Hepatocyte (in vitro differentiated cells): Measurements from ENCODE around the gene KLC1. TPM values are rescaled to one million over a fixed set of nuclear protein-coding genes. Genes with fewer than 3 reads are reported as not detected.

Experiments used
- DNase-seq: peaks from one replicate; pipeline ENCODE4 v3.0.0-alpha.2; 2016; ENCODE audit warnings: low spot score
- H2AFZ ChIP-seq: fragments of 200-600 bp; sonication (generic); 2 replicates; pipeline ENCODE4 v1.6.0; 2016; ENCODE audit warnings: antibody characterized with exemption, mild to moderate bottlenecking
- H3K27ac ChIP-seq: fragments of 200-600 bp; sonication (generic); 2 replicates; pipeline ENCODE4 v1.5.1; 2016; ENCODE audit warnings: mild to moderate bottlenecking
- H3K27me3 ChIP-seq: fragments of 200-600 bp; sonication (generic); 2 replicates; pipeline ENCODE4 v1.6.1; 2016
- H3K36me3 ChIP-seq: fragments of 200-600 bp; sonication (generic); replicated peaks from 2 replicates; pipeline ENCODE4 v1.5.1; 2016; ENCODE audit warnings: low read depth; ENCODE audit not compliant: insufficient read depth
- H3K4me1 ChIP-seq: fragments of 200-600 bp; sonication (generic); 2 replicates; pipeline ENCODE4 v1.5.1; 2016; ENCODE audit warnings: mild to moderate bottlenecking, moderate library complexity; ENCODE audit not compliant: insufficient read depth
- H3K4me2 ChIP-seq: fragments of 200-600 bp; sonication (generic); 2 replicates; pipeline ENCODE4 v1.6.0; 2016
- H3K4me3 ChIP-seq: fragments of 200-600 bp; sonication (generic); 2 replicates; pipeline ENCODE4 v1.5.1; 2016; ENCODE audit warnings: mild to moderate bottlenecking
- H3K79me2 ChIP-seq: fragments of 200-600 bp; sonication (generic); 2 replicates; pipeline ENCODE4 v1.6.0; 2017; ENCODE audit warnings: mild to moderate bottlenecking
- H3K9me2 ChIP-seq: fragments of 200-600 bp; sonication (generic); replicated peaks from 2 replicates; pipeline ENCODE4 v1.6.0; 2017; ENCODE audit warnings: mild to moderate bottlenecking; ENCODE audit not compliant: insufficient read depth
- H3K9me3 ChIP-seq: fragments of 200-600 bp; sonication (generic); 2 replicates; pipeline ENCODE4 v1.5.1; 2016; ENCODE audit warnings: low read depth, mild to moderate bottlenecking
- H4K20me1 ChIP-seq: fragments of 200-600 bp; sonication (generic); 2 replicates; pipeline ENCODE4 v1.6.0; 2016; ENCODE audit warnings: mild to moderate bottlenecking; ENCODE audit not compliant: insufficient read depth, poor library complexity, severe bottlenecking
- EZH2 ChIP-seq: fragments of 200-600 bp; sonication (generic); IDR thresholded peaks from 2 replicates; pipeline ENCODE4 v1.6.1; 2016; ENCODE audit warnings: antibody characterized with exemption, mild to moderate bottlenecking, borderline replicate concordance
- EZH2phosphoT487 ChIP-seq: fragments of 200-600 bp; sonication (generic); IDR thresholded peaks from one replicate; pipeline ENCODE4 v1.6.1; 2018; ENCODE audit warnings: antibody characterized with exemption, mild to moderate bottlenecking, low read depth, moderate library complexity; ENCODE audit not compliant: unreplicated experiment, severe bottlenecking
- WGBS: methylation state at CpG from one replicate; pipeline ENCODE4 v1.1.6; 2016; ENCODE audit warnings: low lambda C conversion rate; ENCODE audit errors: missing lambda C conversion rate; 5-methylcytosine and 5-hydroxymethylcytosine counted together
- polyA plus RNA-seq: library from polyadenylated mRNA; unstranded; fragments of >200 nt; fragmentation: Nextera tagmentation; extraction: Ambion mirVana; gene quantifications from 2 replicates; pipeline ENCODE4 v1.2.1, GENCODE V29; 2016
- total RNA-seq: library from RNA; depleted of rRNA; stranded (reverse); fragments of >200 nt; gene quantifications from 2 replicates; pipeline ENCODE4 v1.2.3, GENCODE V29; 2014
- TF ChIP-seq, protein P1 (sequence below): fragments of 200-600 bp; sonication (generic); IDR thresholded peaks from 2 replicates; pipeline ENCODE4 v1.5.1; 2016; ENCODE audit warnings: antibody characterized with exemption, mild to moderate bottlenecking; ENCODE audit not compliant: poor library complexity

The KLC1 gene
- total and polyA plus RNA-seq, 2 experiments from 2014 or later: 95.4 to 115 TPM

DNA sequence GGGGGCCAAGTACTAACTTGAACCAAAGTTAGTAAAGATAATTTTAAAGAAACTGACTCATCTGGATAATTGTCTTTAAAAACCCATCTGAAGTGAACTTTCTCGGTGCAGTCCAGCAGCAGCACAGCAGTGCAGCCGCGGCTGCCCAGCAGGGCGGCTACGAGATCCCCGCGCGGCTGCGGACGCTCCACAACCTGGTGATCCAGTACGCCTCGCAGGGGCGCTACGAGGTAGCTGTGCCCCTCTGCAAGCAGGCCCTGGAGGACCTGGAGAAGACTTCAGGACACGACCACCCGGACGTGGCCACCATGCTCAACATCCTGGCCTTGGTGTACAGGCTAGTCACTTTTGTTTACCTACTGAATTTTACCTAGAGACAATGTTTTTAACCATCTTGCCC lies 33.6 kb downstream of the KLC1 start:
- no peaks in the 10 kb centered on the region for H3K27me3 ChIP-seq
- H3K27ac ChIP-seq: no peak overlapping the region
- no peak for DNase-seq
- H3K9me3 ChIP-seq: no peaks in the 10 kb centered on the region
- TF ChIP-seq EZH2phosphoT487: no peak
- TF ChIP-seq, protein P1, sequence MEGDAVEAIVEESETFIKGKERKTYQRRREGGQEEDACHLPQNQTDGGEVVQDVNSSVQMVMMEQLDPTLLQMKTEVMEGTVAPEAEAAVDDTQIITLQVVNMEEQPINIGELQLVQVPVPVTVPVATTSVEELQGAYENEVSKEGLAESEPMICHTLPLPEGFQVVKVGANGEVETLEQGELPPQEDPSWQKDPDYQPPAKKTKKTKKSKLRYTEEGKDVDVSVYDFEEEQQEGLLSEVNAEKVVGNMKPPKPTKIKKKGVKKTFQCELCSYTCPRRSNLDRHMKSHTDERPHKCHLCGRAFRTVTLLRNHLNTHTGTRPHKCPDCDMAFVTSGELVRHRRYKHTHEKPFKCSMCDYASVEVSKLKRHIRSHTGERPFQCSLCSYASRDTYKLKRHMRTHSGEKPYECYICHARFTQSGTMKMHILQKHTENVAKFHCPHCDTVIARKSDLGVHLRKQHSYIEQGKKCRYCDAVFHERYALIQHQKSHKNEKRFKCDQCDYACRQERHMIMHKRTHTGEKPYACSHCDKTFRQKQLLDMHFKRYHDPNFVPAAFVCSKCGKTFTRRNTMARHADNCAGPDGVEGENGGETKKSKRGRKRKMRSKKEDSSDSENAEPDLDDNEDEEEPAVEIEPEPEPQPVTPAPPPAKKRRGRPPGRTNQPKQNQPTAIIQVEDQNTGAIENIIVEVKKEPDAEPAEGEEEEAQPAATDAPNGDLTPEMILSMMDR: no peak
- H3K36me3 ChIP-seq: peaks cover 4% of the 10 kb centered on the region
- no peak overlapping the region for H2AFZ ChIP-seq
- peaks cover 5% of the 10 kb centered on the region for H4K20me1 ChIP-seq
- no peaks in the 10 kb centered on the region for H3K9me2 ChIP-seq
- no peak overlapping the region for H3K4me2 ChIP-seq
- H3K4me3 ChIP-seq: no peak overlapping the region
- 97% methylated on average over 17 of the region's 17 CpGs for WGBS
- peaks cover 23% of the 10 kb centered on the region for H3K79me2 ChIP-seq
- no peaks in the 10 kb centered on the region for H3K4me1 ChIP-seq

DNA sequence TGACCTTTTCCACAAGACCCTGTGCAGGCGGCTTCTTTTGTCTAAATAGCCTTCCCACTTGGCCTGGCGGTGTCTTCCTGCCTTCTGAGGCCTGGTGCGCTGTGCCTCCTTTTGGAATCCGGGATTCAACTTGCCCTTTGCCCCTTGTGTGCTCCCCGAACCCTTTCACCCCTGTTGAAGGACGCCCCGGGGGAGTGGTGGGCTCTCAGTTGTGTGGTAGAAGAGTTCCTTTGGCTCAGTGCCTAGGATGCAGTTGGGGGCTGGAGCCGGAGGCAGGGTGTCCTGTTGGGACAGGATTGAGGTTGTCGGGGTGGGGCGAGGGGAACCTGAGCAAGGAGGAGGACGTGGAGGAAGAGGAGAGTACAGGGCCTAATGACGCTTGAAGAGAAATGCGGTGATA lies 34.5 kb downstream of the KLC1 start:
- Histone ChIP-seq H3K27me3 (no peaks in the 10 kb centered on the region), H3K4me2 (no peak overlapping the region), H3K79me2 (peaks cover 29% of the 10 kb centered on the region), H4K20me1 (peaks cover 5% of the 10 kb centered on the region), H3K9me3 (no peaks in the 10 kb centered on the region), H3K9me2 (no peaks in the 10 kb centered on the region), H3K4me1 (no peaks in the 10 kb centered on the region), H3K27ac (peak overlapping the region; percentile 51), H2AFZ (no peak overlapping the region), H3K36me3 (peaks cover 4% of the 10 kb centered on the region), H3K4me3 (no peak overlapping the region)
- DNase-seq: no peak
- WGBS: 91% methylated on average over 13 of the region's 13 CpGs
- TF ChIP-seq EZH2phosphoT487 (no peak), EZH2 (no peak)
- TF ChIP-seq, protein P1: no peak

DNA sequence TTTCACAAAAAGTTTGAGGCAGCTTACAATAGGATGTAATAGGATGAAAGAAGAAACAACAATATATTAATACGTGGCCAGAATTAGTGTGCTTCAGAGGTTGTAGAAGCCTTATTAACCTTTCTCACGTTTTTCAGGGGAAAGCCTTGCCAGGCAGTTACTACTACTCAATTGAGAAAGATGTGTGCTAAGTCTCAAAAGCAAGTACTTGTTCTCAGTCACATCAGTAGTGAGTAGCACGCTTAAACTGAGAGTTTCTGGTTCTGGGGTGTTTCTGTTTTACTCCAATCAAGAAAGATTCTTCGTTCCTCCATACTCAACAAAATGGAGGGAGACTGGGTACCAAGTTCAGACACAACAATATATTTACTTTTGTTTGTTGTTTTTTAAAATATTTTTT lies 38.7 kb downstream of the KLC1 start:
- no peak for DNase-seq
- Histone ChIP-seq H3K9me2 (no peaks in the 10 kb centered on the region), H3K36me3 (no peaks in the 10 kb centered on the region), H3K4me1 (no peaks in the 10 kb centered on the region), H3K27me3 (no peaks in the 10 kb centered on the region), H2AFZ (no peak overlapping the region), H3K9me3 (no peaks in the 10 kb centered on the region), H3K79me2 (peaks cover 14% of the 10 kb centered on the region), H3K4me3 (no peak overlapping the region), H3K27ac (no peak overlapping the region), H4K20me1 (no peaks in the 10 kb centered on the region), H3K4me2 (no peak overlapping the region)
- no peak for TF ChIP-seq EZH2
- TF ChIP-seq EZH2phosphoT487: no peak
- TF ChIP-seq, protein P1: no peak
- WGBS: 96% methylated on average over 4 of the region's 4 CpGs

DNA sequence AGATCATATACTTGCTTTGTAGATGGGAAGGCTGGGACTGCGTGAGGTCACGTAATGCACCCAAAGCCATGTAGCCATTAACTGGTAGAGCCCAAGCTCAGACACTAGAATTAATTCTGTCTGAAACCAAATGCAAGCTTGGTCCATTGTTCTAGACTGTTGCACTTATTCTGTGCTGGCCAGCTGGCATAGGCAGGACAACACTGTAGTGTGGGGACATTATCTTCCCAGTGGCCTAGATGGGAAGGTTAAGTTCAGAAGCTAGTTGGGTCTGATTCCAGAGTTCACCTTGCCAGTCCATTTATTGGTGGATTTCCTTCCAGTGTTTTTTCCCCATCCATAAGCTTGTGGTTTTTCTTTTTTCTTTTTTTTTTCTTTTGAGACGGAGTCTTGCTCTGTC lies 39.1 kb downstream of the KLC1 start:
- no peak for DNase-seq
- Histone ChIP-seq H3K27ac (no peak overlapping the region), H3K79me2 (peaks cover 14% of the 10 kb centered on the region), H3K9me3 (no peaks in the 10 kb centered on the region), H3K27me3 (no peaks in the 10 kb centered on the region), H3K9me2 (no peaks in the 10 kb centered on the region), H4K20me1 (no peaks in the 10 kb centered on the region), H3K4me3 (no peak overlapping the region), H3K36me3 (no peaks in the 10 kb centered on the region), H2AFZ (no peak overlapping the region), H3K4me2 (no peak overlapping the region), H3K4me1 (no peaks in the 10 kb centered on the region)
- WGBS: 97% methylated on average over 3 of the region's 3 CpGs
- TF ChIP-seq EZH2 (no peak), EZH2phosphoT487 (no peak)
- TF ChIP-seq, protein P1: no peak
